Activated CD4-positive, alpha-beta T cell treated with anti-CD3 and anti-CD28 coated beads, Interleukin-2, amount 50 U/mL, for 48 hours (primary cell): ENCODE data around the gene CTRB1.
"Not testable (repeated sequence)": the region's sequence is repeated elsewhere in the genome, so short reads cannot be mapped to it uniquely, and the experiment has no call there.

Source experiments
- DNase-seq, 2 experiments: peaks; one replicate each; pipeline ENCODE4 v3.0.0-alpha.2; 2020

The CTRB1 gene

GRCh38 chr16:75204905-75205304 is 13.9 kb upstream of the CTRB1 start:
- DNase-seq, result not testable (repeated sequence)

GRCh38 chr16:75205438-75205837 is 13.3 kb upstream of the CTRB1 start:
- DNase-seq, result not testable (repeated sequence)

- DNase-seq, result not testable (repeated sequence)
Measured at GRCh38 chr16:75205961-75206748, 12.6 kb upstream of the CTRB1 start.

GRCh38 chr16:75206749-75207451 is 11.9 kb upstream of the CTRB1 start, which contains the start of gene CTRB2:
CTRB2 (minus strand) TSS chr16:75207161; CDS start chr16:75207141, 20 bp downstream.
- no peak for DNase-seq

- DNase-seq, result no peak
Measured at GRCh38 chr16:75207831-75208230, 11.0 kb upstream of the CTRB1 start.

- no peak for DNase-seq
Measured at GRCh38 chr16:75208242-75208825, 10.5 kb upstream of the CTRB1 start.

- no peak for DNase-seq
Measured at GRCh38 chr16:75208861-75209505, 9.8 kb upstream of the CTRB1 start.

DNA sequence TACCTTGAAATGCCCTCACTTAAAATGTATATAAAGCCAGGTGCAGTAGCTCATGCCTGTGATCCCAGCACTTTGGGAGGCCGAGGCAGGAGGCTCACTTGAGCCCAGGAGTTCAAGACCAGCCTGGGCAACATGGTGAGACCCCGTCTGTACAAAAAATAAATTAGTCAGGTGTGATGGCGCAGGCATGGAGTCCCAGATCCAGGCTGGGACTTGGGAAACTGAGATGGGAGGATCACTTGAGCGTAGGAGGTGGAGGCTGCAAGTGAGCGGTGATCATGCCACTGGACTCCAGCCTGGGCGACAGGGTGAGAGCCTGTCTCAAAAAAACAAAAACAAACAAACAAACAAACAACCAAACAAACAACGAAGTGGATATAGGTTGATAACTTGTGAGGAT is 9.3 kb upstream of the CTRB1 start:
- DNase-seq, result not testable (repeated sequence)

DNA sequence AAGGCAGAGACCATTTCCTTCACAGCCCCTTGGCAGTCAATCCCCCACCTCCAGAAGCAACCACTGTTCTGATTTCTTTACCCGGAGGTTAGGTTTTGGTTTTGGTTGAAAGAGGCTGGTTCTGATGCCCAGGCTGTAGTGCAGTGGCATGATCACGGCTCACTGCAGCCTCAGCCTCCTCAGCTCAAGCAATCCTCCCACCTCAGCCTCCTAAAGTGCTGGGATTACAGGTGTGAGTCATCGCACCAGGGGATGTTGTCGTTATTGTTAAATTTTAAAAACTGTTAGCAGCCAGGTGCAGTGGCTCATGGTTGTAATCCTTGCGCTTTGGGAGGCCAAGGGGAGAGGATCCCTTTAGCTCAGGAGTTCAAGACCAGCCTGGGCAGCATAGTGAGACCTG is 8.8 kb upstream of the CTRB1 start:
- no peak for DNase-seq

DNA sequence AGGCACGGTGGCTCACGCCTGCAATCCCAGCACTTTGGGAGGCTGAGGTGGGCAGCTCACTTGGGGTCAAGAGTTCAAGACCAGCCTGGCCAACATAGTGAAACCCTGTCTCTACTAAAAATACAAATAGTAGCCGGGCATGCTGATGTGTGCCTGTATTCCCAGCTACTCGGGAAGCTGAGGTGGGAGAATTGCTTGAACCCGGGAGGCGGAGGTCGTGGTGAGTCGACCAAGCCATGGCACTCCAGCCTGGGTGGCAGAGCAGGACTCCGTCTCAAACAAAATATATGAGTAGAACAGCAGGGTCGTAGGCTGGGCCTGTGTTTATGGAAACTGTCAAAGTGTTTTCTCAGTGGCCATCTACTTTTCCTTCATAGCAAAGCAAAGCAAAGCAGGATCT is 7.5 kb upstream of the CTRB1 start:
- DNase-seq, result not testable (repeated sequence)

DNA sequence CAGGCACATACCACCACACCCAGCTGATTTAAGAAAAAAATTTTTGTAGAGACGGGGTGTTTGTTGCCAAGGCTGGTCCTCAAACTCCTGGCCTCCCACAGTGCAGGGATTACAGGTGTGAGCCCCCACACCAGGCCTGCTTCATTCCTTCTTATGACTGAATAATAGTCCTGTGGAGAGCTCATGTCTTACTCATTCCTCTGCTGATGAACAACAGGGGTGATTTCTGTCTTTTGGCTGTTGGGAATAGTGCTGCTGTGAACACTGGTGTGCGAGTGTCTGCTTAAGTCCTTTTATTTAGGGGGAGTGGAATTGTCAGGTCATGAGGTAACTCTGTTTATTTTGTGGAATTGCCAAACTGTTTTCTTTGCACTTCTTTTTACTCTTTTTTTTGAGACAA is 2.7 kb upstream of the CTRB1 start:
- no peak for DNase-seq

- no peak for DNase-seq
Measured at GRCh38 chr16:75216576-75216975, 2.2 kb upstream of the CTRB1 start.

GRCh38 chr16:75217389-75217851 is 1.4 kb upstream of the CTRB1 start:
- DNase-seq, result no peak

DNA sequence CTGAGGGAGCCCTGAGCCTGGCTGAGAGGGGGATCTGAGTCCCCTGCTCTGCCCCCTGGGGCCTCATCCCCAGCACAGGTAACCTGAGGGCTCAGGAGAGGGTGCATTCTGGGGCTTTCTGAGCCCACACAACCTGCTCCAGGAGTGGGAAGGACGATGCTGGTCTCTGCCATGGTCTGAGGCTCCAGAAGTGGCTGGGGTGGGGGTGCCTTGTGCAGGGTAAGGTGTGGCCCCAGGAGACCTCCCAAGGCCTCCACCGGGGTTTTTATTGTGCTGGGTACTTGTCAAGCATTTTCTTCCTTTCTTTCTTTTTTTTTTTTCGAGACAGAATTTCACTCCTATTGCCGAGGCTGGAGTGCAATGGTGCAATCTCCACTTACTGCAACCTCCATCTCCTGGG is 300 bp downstream of the CTRB1 start:
- DNase-seq, result no peak

GRCh38 chr16:75219838-75220237 is 1.1 kb downstream of the CTRB1 start:
- DNase-seq, result no peak

DNA sequence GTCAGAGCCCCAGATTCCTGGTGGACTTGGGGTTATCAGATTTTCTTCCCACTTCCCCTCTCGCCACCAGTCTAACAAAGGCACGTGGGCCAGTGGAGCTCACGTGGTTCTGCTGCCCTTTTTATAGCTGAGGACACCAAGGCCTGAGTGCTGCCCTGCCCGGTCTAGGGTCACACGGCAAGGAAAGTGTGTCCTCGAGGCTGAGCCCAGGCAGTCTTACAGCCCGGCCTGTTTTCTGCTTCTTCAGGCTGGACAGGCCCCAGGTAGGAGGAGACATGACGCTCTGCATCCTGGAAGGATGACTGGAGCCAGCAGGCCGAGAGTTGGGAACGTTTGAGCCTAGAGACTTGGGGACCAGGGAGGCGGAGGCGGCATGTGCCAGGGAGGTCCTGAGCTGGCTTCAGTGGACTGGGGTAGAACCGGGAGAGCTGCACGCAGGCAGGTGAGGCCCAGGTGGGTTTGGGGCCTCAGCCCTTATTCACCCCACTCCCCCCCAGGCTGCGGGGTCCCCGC is 3.5 kb downstream of the CTRB1 start:
- no peak for DNase-seq

DNA sequence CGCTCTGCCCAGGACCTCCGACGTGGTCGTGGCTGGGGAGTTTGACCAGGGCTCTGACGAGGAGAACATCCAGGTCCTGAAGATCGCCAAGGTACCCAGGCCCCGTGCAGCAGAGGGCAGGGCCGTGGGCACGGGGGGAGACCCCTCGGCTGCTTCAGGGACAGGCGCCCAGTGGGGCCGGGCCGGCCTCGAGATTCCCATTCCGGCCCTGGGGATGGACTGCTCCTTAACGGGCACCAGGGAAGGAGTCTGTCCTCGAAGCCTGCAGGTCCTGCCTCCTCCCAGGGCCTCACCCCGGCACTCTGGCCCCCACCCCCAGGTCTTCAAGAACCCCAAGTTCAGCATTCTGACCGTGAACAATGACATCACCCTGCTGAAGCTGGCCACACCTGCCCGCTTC is 4.3 kb downstream of the CTRB1 start:
- not testable (repeated sequence) for DNase-seq

DNA sequence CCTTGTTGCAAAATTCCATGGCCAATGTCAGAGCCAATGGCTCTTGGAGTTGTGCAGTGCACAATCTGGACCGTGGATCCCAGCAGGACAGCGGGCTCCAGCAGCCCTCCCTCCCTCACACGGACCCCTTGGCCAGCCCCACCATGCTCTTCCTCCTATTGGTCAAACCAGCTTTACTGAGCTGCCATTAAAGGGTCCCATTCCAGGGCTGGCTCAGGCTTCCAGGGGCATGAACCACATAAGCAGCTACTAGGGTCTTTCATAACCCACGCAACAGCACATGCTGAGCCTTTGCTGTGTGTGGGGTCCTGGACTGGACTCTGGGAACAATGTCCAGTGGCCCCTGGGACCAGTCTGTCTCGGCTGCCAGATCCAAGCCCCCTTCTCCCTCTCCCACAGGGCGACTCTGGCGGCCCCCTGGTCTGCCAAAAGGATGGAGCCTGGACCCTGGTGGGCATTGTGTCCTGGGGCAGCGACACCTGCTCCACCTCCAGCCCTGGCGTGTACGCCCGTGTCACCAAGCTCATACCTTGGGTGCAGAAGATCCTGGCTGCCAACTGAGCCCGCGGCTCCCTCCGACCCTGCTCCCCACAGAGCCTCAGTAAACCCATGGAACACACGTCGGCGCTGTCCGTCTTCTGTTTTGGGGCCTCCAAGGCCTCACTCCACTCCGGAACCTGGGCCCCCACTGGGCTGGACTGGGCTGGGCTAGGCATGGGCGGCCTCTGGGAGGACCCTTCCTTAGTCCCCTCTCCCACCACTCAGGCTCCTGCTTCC is 5.7 kb downstream of the CTRB1 start:
- DNase-seq, result no peak

- no peak for DNase-seq
Measured at GRCh38 chr16:75225092-75225491, 6.3 kb downstream of the CTRB1 start.

- no peak for DNase-seq
Measured at GRCh38 chr16:75225678-75226515, 7.1 kb downstream of the CTRB1 start.
